Measurements from ENCODE around the gene DACH2. TPM values are rescaled to one million over a fixed set of nuclear protein-coding genes. Genes with fewer than 3 reads are reported as not detected.
A peak's percentile ranks its signal among the peaks of the same experiment; 100 is the strongest.
"Not testable (repeated sequence)": the region's sequence is repeated elsewhere in the genome, so short reads cannot be mapped to it uniquely, and the experiment has no call there.

Gene DACH2
- polyA plus RNA-seq (ENCODE audit: insufficient read length), result 1.6 TPM

- DNase-seq, result peak; percentile 53
Measured at GRCh38 chrX:86148024-86148511, at the start of gene DACH2. Gene DACH2 (plus strand): TSS chrX:86148451.

DNA sequence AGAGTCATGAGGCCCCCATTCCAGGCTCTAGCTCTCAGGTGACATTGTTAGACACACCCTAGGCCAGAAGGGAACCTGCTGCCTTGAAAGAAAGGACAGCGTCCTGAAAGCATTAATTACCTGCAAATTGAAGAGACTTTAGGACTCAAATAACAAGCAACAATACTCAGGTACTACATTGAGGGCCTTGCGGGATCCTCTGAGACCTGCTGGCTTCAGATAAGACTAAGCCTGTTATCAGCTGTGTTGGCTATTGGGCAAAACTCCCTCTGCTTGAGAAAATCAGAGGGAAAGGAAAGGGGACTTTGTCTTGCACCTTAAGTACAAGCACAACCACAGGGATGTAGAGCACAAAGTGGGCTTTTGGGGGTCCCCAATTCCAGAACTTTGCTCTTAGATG, 45.9 kb upstream of the DACH2 start:
- DNase-seq, result no peak

DNA sequence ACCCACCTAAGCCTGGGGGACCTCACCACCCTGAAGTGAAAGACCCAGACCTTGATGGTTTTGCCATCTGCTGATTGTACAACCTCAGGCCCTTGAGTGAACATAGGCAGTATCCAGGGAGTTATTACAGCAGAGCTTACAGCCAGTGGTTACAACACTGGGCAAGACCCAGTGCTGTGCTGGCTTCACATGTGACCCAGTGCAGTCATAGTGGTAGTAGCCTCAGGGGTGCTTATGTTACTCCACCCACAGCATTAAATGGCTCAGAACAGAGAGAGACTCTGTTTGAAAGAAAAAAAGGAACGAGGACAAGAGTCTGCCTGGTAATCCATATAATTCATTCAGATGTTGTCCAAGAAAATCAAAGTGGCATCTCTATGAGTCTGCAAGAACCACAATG, 45.2 kb upstream of the DACH2 start:
- no peak for DNase-seq

- no peak for DNase-seq
Measured at GRCh38 chrX:86104526-86104925, 43.7 kb upstream of the DACH2 start.

DNA sequence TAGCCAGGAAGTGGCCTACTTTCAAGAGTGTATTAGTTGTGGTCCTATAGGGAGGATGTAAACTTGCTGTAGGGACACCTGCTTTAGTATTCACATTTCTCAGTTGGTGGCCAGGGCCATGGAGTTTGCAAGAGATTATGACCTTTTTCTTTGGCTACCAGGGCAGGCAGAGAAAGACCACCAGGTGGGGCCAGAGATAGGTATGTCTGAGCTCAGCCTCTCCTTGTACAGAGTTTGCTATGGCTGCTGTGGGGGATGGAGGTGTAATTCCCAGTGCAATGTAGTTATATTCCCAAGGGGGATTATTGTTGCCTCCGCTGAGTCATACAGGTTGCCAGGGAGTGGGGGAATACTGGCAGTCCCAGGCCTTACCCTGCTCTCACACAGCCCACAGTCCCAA, 26.3 kb upstream of the DACH2 start:
- DNase-seq, result no peak

GRCh38 chrX:86133761-86134160, 14.5 kb upstream of the DACH2 start:
- DNase-seq, result no peak

- DNase-seq, result no peak
Measured at GRCh38 chrX:86137071-86137470, 11.2 kb upstream of the DACH2 start.

DNA sequence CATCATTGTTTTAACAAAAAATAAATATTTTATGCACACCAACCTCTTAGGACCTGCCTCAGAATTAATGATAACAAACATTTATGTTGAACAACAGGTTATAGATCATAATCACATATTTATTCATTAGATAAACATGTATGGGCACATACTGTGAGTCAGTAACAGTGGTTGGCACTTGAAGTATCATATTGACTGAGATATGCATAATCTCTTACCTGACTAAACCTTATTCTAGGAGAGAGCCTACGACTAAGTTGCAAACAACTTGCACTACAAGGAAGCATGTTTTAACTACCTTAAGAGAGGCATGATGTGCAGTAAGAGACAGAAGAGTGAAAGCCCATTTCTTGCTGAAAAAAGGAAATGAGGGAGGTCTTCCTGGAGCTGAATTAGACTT, 6.5 kb upstream of the DACH2 start:
- no peak for DNase-seq

GRCh38 chrX:86146102-86146501, 2.1 kb upstream of the DACH2 start:
- no peak for DNase-seq

DNA sequence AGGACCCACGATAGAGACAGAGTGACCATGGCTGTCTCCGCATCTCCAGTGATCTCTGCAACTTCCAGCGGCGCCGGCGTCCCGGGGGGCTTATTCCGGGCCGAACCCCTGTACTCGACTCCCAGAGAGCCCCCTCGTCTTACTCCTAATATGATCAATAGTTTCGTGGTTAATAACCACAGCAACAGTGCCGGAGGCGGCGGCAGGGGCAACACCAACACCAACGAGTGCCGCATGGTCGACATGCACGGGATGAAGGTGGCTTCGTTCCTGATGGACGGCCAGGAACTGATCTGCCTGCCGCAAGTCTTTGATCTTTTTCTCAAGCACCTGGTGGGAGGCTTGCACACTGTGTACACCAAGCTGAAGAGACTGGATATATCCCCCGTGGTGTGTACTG, 343 bp downstream of the DACH2 start:
- no peak for DNase-seq

- no peak for DNase-seq
Measured at GRCh38 chrX:86149119-86149518, 868 bp downstream of the DACH2 start.

GRCh38 chrX:86154553-86154952, 6.3 kb downstream of the DACH2 start:
- DNase-seq, result no peak

- DNase-seq, result no peak
Measured at GRCh38 chrX:86171366-86171765, 23.1 kb downstream of the DACH2 start.

- DNase-seq, result no peak
Measured at GRCh38 chrX:86178906-86179305, 30.7 kb downstream of the DACH2 start.

DNA sequence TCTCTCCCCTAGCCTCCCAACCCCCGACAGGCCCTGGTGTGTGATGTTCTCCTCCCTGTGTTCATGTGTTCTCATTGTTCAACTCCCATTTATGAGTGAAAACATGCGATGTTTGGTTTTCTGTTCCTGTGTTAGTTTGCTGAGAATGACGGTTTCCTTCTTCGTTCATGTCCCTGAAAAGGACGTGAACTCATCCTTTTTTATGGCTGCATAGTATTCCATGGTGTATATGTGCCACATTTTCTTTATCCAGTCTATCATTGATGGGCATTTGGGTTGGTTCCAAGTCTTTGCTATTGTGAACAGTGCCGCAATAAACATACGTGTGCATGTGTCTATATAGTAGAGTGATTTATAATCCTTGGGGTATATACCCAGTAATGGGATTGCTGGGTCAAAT, 33.1 kb downstream of the DACH2 start:
- DNase-seq, result not testable (repeated sequence)

- no peak for DNase-seq
Measured at GRCh38 chrX:86192827-86193226, 44.6 kb downstream of the DACH2 start.

DNA sequence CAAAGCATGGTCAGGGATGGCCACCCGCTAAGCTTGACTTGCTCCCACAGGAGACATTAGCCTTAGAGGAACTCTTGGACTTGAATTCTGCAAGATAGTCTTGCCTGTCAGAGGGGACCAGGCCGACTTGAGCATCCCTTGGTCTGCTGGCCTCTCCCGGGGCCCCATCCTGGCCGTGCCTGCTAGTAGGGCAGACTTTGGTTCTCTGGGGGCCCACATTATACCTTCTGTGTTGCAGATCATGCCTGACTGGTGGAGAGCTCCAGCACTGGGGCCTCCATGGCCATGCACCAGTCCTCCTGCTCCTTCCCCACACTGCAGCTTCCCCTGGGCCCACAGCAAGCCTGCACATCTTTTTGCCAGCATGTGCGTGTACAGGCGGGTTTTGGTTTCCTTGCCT, 46.5 kb downstream of the DACH2 start:
- DNase-seq, result no peak

GRCh38 chrX:86195343-86195742, 47.1 kb downstream of the DACH2 start:
- DNase-seq, result no peak

GRCh38 chrX:86197815-86198214, 49.6 kb downstream of the DACH2 start:
- DNase-seq, result no peak

DNA sequence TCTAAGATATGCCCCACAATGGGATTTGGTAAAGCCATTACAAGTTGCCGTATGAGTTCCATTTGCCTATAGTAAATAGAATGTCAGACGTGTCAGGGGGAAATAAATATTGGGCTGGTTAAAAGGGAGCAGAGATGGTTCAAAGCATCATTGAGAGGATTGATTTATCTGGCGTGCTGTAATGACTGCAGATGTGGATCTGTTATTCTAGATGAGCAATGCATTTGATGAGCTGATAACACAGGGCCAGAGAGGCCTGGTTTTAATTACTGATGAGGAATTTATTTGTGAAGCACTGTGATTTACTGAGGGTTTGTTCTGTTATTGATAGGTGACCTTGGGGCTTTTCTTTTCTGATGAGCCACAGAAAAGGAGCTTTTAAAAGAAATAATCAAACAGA, 62.5 kb downstream of the DACH2 start:
- no peak for DNase-seq

DNA sequence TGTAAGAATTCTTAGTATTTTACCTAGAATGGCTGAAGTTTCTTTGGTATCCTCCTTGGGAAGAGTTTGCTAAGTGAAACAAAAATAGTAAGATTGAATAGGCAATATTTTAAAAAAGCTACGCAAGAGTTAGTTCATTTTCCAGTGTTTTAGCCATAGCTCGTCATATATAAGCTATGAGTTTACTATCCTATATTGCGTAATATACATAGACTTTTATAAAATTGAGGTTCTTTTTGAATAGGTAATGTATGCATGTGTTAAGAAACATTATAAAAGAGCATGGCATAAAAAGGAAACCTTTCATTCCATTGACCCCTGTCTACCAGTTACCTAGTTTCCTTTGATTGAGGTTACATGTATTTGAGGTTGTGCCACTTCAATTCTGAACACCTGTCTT, 67.0 kb downstream of the DACH2 start:
- no peak for DNase-seq

DNA sequence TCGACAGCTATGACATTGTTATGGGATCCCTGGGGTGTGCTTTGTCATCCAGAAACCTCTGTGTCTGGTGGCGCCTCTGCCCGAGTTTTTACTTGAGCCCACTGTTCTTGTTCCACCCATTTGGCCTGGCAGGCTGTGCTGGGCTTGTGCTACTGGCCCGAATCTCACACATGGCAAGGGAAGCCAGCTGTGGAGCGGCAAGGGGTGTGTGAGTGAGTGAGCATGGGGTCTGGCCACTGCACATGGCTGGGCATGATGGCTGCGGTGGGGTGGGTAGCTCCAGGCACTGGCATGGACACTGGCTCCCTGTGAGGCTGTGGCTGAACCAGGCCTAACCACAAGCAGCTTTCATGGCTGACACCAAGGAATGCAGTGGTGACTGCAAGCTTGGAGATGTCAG, 89.2 kb downstream of the DACH2 start:
- DNase-seq, result no peak

DNA sequence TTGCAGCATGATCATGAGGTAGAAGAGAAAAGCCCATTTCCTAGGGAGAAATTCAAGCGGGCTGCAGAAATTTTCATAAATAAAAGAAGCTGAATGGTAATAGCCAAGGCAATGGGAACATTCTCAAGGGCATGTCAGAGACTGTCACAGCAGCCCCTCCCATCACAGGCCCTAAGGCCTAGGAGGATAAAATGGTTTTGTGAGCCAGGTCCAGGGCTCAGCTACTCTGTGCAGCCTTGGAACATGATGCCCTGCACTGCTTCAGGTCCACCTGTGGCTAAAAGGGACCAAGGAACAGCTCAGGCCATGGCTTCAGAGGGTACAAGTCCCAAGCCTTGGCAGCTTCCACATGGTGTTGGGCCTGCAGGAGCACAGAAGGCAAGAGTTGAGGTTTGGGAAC, 93.3 kb downstream of the DACH2 start:
- DNase-seq, result no peak

DNA sequence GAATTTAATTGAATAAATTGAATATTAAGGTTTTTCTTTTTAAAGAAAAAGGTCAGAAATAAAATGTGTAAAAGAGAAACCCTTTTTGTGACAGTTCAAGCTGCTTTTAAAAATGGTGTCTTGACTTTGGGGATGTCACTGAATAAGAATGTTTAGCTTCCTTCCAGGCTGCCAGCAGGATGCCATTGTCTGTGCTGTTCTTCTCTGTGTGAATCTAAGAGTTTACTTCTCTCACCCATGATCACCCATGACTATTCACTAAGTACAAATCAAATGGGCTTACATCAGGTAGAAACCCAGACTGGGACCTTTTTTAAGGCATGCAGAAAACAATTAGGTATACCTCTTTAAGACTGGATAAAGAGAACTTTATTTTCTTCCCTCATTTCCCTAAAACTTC, 115.3 kb downstream of the DACH2 start:
- no peak for DNase-seq

GRCh38 chrX:86295293-86295692, 147.0 kb downstream of the DACH2 start:
- no peak for DNase-seq

DNA sequence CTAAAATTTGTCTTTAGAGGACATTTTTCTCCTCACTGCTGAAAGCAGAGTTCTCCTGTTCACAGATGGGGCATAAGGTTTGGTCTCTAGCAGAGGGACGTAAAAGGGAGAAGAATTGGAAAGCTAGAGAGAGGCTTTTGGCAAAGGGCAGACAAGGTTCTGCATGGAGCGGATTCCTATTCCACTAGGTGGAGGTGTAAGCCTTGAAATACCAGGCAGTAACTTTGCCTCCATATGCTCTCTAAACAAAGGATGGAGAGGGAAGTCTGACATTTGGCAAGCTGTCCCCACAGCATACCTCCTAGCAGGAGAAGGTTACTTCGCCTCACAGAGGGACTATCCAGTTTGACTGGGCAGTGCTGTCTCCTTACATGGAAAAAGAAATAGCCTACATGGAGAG, 174.7 kb downstream of the DACH2 start:
- DNase-seq, result no peak
